Stimulated activated CD4-positive, alpha-beta T cell treated with anti-CD3 and anti-CD28 coated beads, TNF-alpha, amount 100 ng/mL, for 4 hours (primary cell): ENCODE measurements around the gene PKIB.

Experiments used
- DNase-seq, 3 experiments: peaks; one replicate each; pipeline ENCODE4 v3.0.0-alpha.2; 2020; ENCODE audit warnings: low read depth in 3 of 3

PKIB gene

GRCh38 chr6:122669418-122669817 lies 59.2 kb downstream of the PKIB start:
- no peak for DNase-seq

GRCh38 chr6:122669868-122670267 lies 59.7 kb downstream of the PKIB start:
- DNase-seq: no peak

GRCh38 chr6:122671251-122671650 lies 61.0 kb downstream of the PKIB start:
- no peak for DNase-seq

- DNase-seq: no peak
These were observed 63.2 kb downstream of the PKIB start for GRCh38 chr6:122673343-122673961.

DNA sequence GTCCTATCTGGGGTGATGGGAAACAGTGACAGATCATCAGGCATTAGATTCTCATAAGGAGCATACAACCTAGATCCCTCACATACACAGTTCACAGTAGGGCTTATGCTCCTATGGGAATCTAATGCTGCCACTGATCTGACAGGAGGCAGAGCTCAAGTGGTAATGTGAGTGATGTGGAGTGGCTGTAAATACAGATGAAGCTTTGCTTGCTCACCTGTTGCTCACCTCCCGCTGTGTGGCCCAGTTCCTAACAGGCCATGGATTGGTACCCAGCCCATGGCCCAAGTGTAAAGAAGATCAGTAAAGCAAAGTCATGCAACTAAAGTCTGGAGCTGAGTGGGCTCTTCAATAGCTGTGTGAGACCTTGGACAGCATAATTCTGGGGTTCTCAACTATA lies 65.9 kb downstream of the PKIB start:
- DNase-seq: no peak

GRCh38 chr6:122676688-122677087 lies 66.5 kb downstream of the PKIB start:
- no peak for DNase-seq

- DNase-seq: no peak
These were observed 67.2 kb downstream of the PKIB start for GRCh38 chr6:122677406-122677805.

- no peak for DNase-seq
These were observed 68.6 kb downstream of the PKIB start for GRCh38 chr6:122678841-122679240.

DNA sequence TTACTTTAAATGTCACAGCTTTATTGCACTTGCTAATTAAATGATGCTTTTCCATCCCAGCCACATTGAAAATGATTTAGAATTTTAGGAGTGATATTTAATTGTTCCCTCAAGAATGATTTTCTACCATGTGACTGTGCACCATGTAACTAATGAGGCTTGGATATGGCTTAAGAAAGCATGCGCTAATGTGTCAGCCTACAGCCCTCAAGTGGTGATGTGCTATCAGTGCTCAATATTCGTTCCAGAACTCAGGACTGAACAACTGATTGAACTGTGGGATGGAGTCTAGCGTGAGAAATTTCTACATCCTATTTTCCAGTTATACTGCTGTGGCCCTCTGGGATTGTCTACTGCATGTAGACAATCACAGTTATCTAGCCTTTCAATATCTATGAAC lies 71.5 kb downstream of the PKIB start:
- DNase-seq: no peak

DNA sequence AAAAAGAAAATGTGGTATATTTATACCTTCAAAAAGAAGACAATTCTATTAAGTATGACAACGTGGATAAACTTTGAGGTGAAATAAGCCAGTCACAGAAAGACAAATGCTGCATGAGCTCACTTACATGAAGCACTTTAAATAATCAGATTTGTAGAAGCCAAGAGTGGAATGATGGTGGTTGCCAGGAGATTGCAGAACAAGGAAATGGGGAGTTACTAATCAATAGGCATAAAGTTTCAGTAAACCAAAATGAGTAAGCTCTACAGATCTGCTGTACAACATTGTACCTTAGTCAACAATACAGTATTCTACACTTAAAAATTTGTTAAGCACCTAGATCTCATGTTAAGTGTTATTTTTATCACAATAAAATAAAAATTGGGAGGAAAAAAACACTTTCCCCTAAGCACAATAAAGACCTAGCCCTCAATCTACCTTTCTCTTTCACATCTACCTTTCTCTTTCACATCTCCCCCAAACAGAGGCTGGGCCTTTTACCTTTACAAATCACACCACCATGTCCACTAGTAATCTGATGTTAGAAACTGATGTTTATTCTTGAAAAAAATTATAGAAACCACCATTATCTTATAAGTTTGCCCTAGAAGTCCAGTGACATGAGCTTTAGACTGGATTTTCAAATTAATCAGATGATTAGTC lies 73.9 kb downstream of the PKIB start:
- DNase-seq: no peak

DNA sequence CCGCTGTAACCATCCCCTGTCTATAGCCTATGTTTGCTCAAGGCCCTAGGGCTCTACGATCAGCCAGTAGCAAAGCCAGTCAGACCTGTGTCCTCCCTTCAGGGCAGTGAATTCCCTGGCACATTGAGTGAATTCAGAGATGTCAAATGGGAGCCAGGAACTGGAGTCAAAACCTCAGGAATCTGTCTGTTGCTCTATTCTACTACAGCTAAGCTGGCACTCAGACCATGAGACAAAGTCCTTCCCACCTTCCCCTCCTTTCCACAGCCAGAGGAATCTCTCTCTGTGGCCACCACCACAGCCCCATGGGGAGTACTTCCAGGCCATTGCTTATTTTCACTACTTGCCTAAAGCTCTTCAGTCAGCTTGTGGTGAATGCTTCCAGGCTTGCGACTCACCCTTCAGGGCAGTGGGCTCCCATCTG lies 82.0 kb downstream of the PKIB start:
- no peak for DNase-seq

- no peak for DNase-seq
These were observed 82.8 kb downstream of the PKIB start for GRCh38 chr6:122692807-122693580.

DNA sequence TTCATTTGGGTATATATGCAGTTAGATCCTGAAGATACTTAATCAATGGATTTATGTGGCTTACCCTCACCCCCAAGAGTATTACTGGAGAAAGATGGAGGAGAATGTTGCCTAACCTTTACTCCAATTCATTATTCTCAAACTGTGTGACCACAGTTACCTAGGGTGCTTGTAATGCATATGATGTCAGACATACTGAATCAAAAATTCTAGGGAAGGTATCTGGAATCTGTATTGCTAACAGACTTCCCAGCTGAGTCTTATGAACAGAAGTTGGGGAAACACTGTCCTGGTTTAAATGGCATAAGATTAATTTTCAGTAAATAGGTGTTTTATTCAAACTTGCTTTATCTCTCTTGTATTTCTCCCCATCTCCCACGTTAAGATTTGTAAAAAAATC lies 83.9 kb downstream of the PKIB start:
- no peak for DNase-seq

- no peak for DNase-seq
These were observed 84.4 kb downstream of the PKIB start for GRCh38 chr6:122694602-122695001.

DNA sequence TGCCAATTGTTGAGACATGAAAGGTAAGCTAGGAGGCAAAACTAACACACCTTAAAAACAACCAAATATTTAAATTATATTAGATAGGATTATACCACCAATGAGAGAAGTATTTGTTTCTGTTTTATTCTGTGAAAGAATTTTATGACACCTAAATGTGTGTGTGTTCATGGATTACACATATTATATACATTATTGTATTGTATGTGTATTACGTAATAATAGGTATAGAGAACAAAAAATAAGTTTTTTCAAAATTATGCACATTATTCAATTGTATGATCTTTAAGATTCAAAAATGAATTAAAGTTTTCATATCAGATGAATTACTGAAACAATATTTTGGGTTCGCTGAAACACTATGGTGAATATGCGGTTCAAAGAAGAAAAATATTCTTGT lies 85.0 kb downstream of the PKIB start:
- DNase-seq: no peak

GRCh38 chr6:122696079-122696478 lies 85.9 kb downstream of the PKIB start:
- DNase-seq: no peak

GRCh38 chr6:122696853-122697252 lies 86.6 kb downstream of the PKIB start:
- no peak for DNase-seq

DNA sequence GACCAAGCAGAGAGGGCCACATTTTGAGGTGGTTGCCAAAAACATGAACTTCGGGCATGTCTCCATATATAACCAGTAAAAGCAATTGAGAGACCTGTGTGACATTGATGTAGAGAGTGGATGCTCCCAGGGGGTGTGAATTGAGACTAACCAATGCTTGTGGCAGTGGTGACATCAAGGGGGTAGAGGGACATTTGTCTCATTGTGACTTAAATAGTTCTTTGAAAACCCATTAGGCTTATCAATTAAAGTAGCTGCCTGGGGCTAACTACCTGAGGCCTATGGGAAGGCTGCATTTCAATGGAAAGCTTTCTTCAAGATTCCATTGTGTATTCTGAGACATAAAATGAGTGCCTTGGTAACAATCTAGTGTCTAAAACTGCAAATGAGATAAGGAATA lies 87.3 kb downstream of the PKIB start:
- DNase-seq: no peak

DNA sequence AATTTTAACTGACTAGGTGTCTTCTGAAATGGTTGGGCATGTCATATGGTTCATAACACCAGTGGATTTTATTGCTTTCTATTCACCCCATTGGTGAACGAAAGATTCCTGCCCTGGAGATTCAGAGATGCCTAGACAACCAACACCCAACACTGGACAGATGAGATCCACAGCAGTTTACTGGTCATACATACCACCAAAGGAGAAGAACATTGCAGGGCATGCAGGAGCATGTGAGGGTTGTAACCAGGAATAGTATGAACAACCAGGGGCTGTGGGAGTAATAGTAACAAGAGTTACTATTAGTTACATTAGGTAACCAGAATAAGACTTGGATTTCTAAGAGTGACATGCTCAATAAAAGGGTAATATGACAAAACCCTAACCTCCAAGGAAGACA lies 91.5 kb downstream of the PKIB start:
- DNase-seq: no peak

- DNase-seq: no peak
These were observed 92.6 kb downstream of the PKIB start for GRCh38 chr6:122702841-122703240.

DNA sequence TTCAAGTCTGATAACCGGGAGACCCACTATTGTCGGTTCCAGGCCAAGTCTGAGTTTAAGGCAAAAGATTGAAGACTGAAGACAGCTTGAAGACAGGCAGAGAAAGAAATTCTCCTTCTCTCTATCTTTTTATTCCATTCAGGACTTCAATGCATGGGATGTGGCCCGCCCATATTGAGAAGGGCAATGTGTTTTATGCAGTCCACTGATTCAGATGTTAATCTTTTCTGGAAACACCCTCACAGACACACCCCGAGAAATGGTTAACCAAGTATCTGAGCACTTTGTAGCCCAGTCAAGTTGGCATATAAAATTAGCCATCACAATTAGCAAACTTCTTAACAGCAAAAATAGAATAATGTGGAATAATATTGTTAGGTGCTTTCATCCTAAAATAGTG lies 93.9 kb downstream of the PKIB start:
- no peak for DNase-seq

DNA sequence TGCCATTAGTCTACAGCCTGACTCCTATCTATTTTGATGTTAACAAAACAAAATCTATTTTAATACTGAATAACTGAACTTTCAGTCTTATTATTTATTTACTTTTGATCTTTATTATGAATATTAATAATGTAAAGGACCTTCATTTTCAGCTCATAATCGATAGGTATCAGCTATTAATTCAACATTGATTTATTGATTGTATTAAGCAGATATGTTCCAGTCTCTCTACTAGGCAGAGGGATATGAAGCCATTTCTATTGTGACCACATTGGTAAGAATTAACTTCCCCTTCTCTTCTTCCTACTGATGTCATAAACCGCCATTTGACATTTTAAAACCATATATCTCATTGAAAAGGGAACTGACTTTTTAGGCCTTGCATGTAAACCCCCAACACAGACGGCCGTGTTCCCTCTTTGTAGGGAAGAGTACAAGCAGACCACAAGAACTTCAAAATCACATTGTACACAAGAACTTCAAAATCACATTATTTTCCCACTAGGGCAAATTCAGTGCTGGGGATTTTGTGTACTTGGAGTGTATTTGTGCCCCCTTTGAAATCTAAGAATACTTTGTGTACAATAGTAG lies 99.8 kb downstream of the PKIB start:
- DNase-seq: no peak
